HG03060 (cell line): ENCODE measurements around the gene LIMCH1.
"Not testable (repeated sequence)": the region's sequence is repeated elsewhere in the genome, so short reads cannot be mapped to it uniquely, and the experiment has no call there.

Source experiments
- ATAC-seq: cut with Tn5 transposase; IDR thresholded peaks from one replicate; pipeline ENCODE4 v1.9.1; 2021; ENCODE audit warnings: low read depth, moderate number of reproducible peaks; ENCODE audit not compliant: unreplicated experiment

The LIMCH1 gene

DNA sequence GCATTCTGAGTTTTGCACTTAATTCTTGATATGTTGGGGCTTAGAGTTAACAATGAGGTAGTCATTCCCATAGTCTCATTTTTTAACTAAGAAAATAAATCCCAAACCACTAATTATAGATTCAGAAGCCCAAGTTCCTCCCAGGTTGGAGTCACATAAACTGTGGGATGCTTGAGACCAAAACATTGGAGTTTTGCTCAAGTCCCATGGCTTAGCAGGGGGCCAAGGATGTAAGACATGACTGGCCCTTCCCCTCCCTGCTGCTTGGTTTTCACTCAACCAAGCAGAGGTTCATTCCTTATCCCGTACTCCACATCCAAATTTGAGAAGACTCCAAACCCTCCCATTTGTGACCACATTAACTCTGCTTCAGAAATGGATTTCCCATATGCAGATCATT lies 101.3 kb downstream of the LIMCH1 start:
- ATAC-seq = no peak

DNA sequence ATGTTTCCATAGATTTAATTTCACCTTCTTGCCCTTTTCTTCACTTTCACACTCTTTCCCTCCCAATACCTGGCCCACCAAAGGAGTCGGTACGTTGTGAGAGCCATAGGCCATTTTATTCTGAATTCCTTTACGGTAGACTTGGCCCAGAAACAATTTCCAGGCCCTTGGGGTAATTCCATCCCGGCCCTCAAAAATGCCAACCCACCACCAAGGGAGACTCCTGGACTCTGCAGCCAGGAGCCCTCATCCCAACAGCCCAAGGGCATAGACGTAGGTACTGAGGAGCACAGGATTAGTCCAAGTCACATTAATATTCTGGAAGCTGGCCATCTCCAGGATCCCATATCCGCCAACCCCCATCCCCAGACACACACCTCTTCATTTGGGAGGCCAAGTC lies 102.9 kb downstream of the LIMCH1 start:
- ATAC-seq = no peak

DNA sequence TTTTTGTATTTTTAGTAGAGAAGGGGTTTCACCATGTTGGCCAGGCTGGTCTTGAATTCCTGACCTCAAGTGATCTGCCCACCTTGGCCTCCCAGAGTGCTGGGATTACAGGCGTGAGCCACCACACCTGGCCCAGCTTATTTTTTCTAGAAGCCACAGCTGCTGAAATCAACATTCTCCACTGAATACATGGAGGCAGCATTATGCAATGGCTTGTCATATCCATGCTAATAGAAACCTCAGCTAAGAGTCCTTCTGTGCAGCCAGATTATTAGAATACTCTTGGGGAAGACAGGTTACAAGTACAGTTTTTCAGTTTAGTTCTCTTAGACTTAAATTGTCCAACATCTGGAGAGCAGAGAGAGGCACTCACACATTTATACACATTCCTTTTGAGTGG lies 104.8 kb downstream of the LIMCH1 start:
- not testable (repeated sequence) for ATAC-seq

DNA sequence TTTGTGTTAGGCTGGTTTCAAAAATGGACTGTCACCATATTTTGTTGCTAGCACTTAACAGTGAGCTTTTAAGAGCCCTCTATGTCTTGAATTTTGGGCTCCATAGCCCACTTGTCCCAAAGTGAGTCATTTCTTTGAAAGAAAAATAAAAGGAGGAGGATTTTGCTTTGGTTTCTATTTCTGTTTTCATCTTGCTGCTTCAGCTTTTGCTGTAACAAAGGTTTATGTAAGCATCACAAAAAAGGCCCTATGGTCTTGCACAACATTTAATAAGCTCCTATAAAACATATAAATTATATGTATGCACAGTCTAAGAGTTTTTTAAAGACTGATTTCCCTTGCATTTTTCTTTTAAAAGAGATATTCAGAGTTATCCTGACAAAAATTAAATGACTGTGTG lies 105.4 kb downstream of the LIMCH1 start:
- no peak for ATAC-seq

DNA sequence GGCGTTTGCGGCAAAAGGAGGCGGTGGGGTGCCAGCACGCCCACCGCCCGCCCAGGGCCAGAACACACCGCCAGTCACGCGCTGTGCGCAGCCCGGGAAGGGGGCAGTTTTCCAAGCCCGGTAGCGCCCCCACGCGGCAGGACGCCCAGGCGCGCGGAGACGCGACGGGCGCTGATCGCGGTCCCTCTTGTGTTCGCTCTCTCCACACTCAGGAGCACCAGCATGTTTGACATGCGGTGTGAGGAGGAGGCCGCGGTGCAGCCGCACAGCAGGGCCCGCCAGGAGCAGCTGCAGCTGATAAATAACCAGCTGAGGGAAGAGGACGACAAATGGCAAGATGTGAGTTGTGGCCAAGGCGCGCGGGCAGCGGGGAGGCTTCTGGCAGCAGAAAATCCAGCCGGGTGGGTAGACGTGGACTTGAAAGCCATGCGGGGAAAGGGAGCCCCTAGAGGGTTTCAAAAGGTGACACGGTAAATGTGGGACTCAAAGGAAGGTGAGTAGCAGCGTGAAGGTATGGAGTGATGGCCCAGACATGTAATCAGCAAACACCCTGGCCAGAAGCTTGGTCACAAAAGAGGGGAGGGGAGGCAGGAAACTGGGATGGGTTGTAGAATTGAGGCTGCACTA lies 106.4 kb downstream of the LIMCH1 start:
- ATAC-seq = no peak

DNA sequence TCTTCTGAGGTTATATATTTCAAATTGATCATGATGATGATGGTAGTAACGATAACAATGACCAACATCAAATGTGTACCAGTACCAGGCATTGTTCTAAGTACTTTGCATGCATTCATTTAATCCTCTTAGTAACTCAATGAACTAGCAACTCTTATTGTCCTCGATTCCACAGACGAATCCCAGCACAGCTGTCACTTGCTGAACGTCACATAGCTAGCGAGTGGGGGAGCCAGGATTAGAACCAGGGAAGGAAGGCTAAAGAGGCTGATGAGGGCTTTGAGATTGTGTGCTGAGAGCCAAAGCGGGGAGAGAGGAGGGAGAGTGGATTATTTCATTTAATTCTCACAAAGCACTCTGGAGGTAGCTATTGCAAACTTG lies 106.9 kb downstream of the LIMCH1 start:
- no peak for ATAC-seq

DNA sequence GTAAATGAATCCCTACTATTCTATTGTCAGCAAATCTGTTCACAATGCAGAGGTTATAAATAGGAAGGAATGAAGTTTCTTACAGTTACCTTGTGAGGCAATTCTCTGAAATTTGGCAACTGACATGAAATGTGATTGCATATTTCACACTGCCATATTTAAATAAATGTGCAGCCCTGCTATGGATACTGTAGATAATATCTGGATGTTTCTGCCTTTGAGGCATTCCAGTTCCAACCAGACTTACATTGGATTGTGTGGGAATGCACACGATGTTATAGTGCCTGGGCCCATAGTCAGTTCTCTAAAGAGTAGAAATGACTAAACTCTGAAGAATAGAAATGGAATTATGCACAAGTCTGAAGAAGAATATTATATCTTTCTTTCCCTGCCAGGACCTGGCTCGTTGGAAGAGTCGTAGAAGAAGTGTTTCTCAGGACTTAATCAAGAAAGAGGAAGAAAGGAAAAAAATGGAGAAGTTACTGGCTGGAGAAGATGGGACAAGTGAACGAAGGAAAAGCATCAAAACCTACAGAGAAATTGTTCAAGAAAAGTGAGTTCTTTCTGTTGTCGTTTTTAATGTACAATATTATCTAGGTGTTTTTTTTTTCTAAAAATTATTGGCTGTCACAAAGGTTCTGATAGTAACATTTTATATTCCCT lies 107.9 kb downstream of the LIMCH1 start:
- ATAC-seq = no peak

DNA sequence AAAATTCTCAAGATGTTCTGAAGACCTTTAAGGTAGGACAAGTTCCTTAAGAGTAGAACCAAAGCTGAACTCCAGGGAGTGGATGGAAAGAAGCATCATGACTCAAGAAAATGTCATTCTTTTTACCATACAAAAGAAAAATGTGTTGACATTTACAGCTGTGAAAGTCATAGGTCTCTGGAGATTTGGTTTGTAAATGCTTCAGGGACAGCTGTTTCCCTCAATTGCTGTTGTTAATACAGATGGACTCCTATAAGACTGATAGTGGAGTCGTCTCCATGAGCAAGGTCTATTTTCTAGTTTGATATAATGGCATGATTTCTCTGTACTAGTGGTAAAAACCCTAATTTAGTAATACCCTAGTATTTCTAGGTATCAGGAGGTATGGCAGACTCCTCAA lies 108.9 kb downstream of the LIMCH1 start:
- ATAC-seq = no peak

DNA sequence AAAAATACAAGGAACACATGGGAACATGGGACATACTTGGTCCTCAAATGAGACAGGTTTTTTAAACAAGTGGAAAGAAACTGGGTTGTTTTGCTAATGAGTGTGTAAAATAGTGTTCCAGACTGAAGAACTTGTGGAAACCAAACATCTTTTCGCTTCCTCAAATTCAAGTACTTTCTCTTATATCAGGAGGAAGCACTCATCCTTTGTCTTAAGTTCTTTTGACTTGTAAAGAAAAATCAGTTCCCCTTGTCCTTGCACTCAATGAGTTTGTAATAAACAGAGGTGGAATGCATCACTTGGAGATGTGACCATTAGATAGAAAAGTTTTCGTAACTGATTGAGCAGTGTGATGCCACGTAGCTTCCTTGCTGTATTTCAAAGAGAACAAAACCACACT lies 109.4 kb downstream of the LIMCH1 start:
- no peak for ATAC-seq

DNA sequence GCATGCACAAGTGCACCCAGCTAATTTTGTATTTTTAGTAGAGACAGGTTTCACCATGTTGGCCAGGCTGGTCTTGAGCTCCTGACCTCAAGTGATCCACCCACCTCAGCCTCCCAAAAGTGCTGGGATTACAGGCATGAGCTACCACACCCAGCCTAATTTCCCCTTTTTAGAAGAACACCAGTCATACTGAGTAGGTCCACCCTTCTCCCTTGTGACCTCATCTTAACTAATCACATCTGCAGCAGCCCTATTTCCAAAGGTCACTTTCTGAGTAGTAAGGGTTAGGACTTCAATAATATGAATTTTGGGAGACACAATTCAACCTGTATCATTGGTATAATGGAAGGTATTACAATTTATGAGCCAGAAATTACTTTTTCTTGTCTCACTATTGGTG lies 113.2 kb downstream of the LIMCH1 start:
- ATAC-seq = not testable (repeated sequence)

DNA sequence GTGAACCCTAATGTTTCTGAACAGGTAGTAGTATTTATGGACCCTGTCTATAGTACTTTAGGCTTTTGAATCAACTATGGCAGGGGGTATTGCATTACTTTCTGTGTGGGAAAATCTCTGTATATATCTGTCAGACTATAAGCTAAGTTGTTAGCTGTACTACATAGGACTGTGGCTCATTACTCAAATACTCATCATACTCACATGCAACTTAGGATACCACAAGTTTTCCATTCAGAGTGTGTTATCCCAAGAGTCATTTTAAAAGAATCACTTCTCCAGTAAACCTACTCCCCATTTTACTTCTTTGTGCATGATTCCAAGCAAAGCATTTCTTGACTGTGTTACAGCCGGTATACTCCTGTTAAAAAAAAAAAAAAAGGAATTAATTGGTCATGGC lies 115.0 kb downstream of the LIMCH1 start:
- no peak for ATAC-seq

DNA sequence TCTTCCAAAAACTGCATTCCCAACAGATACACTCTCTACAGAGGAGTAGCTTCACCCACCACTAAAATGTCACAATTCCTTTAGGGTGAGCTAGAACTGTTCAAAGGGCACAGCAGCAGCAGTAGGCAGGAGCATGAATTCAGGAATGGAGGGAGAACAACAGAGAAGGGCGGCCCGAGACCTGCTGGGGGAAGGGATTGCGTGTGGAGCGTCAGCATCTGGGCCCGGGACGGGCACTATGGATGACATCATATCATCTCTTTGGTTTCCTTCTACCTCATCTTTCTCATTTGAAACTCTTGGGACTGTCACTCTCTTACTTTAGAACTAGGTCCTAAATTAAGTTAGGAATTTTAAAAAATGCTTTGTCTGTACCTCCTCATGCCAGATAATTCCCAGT lies 115.6 kb downstream of the LIMCH1 start:
- ATAC-seq = no peak

DNA sequence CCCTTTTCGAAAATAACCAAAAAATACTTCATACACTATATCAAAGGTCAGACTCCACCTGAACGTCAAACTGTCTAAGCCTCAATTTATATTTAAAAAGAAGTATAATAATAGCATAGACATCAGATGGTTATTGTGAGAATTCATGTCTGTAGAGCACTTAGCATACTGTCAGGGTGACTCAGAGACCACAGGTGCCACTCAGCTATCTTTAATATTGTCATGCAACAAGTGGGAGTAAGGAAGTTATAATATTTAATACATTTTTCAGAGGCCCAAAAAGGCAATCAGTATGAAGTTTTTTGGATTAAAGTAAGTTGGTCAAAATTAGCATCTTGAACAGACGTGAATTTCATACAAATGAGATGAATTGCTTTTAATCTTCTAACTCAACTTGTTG lies 117.2 kb downstream of the LIMCH1 start:
- no peak for ATAC-seq

DNA sequence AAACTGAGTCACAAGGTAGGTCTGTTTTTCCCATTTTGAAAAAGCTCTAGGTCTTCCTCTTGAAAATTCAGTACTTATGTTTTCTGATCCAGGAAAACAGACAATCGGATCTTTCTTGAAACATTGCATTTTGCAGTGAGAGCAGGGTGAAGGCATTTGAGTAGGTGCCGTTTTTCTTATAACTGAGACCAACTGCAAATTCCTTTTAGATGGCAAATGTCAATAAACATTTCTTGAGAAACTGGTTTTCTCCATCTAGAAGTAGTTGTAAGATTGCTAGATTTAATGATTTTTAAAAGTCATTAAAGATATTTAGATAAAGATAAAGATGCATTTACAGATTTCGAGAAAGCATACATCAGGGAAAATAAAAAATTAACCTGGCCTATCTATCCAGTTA lies 118.1 kb downstream of the LIMCH1 start:
- no peak for ATAC-seq

DNA sequence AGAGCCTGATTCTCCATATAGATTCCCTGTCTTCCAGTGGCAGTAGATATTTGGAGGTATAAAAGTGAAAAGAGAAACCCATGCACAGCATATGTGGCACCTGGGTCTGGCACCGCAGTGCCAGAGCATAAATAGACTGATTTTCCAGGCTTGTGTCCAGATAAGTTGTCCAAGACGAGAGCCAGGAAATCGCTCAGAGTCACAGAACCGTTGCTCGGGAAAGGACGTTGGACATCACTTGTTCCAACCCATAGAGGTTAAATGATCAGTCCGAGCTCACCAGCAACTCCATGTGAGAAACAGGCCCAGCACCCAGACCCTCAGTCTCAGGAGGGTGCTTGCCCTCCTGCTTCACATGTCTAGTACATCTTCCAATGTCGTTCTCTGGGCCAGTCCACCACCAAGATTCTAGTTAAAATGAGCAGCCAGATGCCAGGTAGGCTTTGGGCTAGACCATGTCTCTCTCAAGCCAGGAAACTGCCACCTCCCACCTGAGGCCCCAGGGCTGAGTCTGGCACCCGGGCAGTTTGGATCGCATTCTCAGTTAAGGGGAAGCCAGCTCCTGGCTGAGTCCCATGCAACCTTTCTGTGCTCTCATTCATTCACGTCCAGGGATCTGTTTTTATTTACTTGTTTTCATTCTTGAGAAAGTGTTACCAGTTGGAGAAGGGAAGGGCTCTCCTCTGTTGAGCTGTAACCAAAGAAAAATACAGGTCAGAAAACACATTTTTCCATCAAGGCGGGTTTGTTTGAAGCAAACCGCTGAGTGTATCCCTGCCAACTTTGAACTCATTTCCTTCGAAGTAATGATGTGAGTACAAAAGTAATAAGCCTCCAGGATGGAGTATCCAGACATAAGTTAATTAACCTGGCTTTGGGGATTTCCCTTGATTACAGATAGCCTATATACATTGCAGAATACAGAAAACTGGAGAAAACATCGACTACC lies 118.9 kb downstream of the LIMCH1 start:
- no peak for ATAC-seq

DNA sequence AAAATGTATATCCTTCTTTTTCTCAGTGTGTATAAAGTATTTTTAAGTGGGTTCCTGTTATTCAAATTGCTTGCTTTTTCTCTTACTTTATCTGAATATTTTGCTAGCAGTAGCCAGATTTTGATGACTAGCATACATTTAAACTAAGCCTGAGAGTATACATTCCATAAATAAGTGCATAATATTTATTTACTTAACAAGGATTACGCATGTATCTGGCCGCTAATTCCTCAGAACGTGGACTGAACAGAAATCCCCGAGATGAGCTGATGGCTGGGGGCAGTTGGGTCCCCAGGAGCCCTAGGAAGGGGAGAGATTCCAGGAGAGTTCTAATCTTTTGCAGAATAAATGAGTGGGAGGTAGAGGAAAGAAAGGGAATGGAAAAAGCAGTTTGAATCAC lies 119.6 kb downstream of the LIMCH1 start:
- ATAC-seq = no peak

DNA sequence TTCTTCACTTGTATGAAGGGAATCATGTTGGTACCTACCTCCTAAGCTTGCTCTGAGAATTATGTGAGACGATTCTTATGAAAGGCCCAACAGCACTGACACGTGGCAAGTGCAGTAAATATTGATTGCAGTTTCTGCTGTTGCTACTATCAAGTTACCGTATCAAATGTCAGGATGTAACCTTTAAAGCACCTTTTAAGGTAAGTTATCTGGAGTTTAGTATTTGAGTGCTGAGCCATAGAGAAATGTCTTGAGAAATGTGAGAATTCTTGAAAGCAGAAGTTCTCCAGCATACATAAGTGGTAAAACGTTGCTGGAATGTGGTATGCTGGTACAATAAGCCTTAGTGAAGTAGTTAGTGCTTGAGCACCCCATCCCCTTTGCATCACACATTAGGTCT lies 120.2 kb downstream of the LIMCH1 start:
- no peak for ATAC-seq

DNA sequence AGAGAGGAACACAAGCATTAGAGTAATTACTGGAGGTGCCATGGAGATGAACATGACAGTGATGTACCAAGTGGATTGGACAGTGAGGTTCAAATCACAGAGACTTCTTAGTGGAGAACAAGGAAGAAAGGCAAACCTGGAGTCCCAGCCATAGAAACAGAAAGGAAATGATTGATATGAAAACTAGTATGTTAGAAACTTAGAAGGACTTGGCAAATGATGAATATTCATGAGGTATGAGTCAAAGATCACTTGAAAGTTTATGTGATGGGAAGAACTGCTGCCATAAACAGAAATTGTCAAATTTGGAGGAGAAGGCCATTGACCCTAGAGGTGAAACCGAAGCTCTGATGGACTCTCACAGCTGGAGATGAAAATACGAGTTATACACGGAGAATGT lies 122.4 kb downstream of the LIMCH1 start:
- no peak for ATAC-seq

DNA sequence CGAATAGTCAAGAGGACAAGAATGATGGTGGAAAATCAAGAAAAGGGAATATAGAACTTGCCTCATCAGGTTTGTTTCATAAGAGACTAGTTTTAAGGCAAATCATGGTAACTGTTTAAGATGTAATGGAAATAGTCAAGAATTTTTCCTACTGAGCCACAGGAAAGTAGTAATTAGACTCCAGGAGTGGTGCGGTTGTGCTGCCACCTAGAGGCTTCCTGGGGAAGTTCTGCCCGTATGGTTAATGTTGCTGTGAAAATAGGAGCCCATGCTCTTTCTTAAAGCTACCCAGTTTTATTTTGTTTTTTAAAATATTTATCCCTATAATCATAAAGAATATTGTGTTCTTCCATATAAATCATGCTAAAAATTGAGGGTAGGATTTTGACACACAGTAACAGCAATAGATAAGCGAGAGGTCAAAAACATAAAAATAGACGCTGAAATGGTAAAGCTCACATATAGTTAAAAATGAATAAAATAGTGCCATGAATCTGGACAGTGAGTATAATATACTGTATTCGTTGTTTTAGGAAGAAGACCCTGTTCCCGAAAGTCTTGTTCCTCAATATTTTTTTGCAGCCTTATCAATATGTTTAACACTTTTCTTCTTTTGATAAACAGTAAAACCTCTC lies 123.6 kb downstream of the LIMCH1 start:
- no peak for ATAC-seq

DNA sequence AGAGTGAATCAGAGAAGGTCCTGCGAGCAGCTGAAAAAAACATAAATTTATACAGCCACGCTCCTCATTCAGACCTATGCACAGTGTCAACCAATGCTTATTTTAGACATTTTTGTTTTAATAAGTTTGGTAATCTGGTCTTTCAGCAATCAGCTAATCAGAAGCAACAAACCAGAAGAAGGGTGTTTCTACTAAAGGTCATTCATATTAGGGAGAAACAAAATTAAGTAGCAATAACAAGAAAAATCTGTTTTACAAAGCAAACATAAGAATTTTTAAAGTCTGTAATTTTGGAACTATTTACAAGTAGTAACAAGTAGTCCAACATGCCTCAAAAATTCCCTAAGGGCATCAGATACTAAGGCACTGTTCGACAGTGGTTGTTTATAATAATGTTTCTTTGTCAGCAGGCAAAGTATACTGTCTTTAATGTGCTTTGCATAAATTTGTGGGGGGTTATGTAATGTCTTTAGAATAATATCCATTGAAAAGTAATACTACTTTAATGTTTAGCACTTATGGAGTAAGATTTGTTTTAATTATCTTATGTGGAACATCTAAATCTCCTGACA lies 127.8 kb downstream of the LIMCH1 start:
- no peak for ATAC-seq

DNA sequence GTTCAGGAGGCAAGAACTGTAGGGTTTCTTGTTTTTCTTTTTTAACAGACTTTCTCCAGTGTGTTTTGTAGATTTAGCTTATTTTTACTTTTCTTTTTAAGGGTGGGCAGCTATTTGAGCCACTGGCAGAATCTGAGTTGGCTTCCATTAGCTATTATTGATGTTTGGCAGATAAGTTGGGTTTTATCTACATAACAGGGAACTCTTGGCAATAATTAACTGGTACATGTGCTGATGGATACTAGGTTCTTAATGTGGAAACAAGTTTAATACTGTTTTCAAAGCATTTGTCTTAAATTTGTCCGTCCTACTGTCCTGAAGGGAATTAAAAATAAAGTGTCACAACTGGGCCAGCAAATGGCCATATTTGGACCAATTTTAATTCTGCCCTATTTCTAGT lies 130.1 kb downstream of the LIMCH1 start:
- no peak for ATAC-seq
